H9 (cell line): ENCODE data around the gene TRIM27. TPM values are rescaled to one million over a fixed set of nuclear protein-coding genes. Genes with fewer than 3 reads are reported as not detected.
A peak's percentile ranks its signal among the peaks of the same experiment; 100 is the strongest.

ENCODE experiments used
- DNase-seq: peaks from one replicate; pipeline ENCODE4 v3.0.0-alpha.2; 2017
- H2AFZ ChIP-seq: one replicate; pipeline ENCODE4 v1.6.1; 2013; ENCODE audit warnings: mild to moderate bottlenecking, low read length, control low read depth, moderate library complexity
- H2AK5ac ChIP-seq: 2 replicates; pipeline ENCODE4 v1.6.1; 2013; ENCODE audit warnings: low read length, control low read depth, mixed read lengths; ENCODE audit not compliant: insufficient read length
- H2BK120ac ChIP-seq: one replicate; pipeline ENCODE4 v1.6.1; 2013; ENCODE audit warnings: low read depth, mild to moderate bottlenecking, low read length, control low read depth, inconsistent platforms; ENCODE audit not compliant: poor library complexity, severe bottlenecking
- H2BK12ac ChIP-seq: 2 replicates; pipeline ENCODE4 v1.6.1; 2013; ENCODE audit warnings: low read length, control low read depth, mixed read lengths, low read depth; ENCODE audit not compliant: insufficient read length
- H2BK15ac ChIP-seq: 2 replicates; pipeline ENCODE4 v1.6.1; 2013; ENCODE audit warnings: low read depth, low read length, control low read depth
- H2BK20ac ChIP-seq: one replicate; pipeline ENCODE4 v1.6.1; 2013; ENCODE audit warnings: low read depth, mild to moderate bottlenecking, low read length, control low read depth, inconsistent platforms; ENCODE audit not compliant: poor library complexity, severe bottlenecking
- H2BK5ac ChIP-seq: 2 replicates; pipeline ENCODE4 v1.6.1; 2013; ENCODE audit warnings: low read length, control low read depth, mixed read lengths; ENCODE audit not compliant: insufficient read length
- H3K14ac ChIP-seq: 2 replicates; pipeline ENCODE4 v1.6.1; 2013; ENCODE audit warnings: low read length, control low read depth; ENCODE audit not compliant: insufficient read depth
- H3K18ac ChIP-seq: 2 replicates; pipeline ENCODE4 v1.6.1; 2013; ENCODE audit warnings: low read depth, mild to moderate bottlenecking, mixed read lengths, low read length, control low read depth; ENCODE audit not compliant: insufficient read length
- H3K23ac ChIP-seq: 2 replicates; pipeline ENCODE4 v1.6.1; 2013; ENCODE audit warnings: low read length, control low read depth, mixed read lengths, low read depth; ENCODE audit not compliant: insufficient read length
- H3K23me2 ChIP-seq: 2 replicates; pipeline ENCODE4 v1.6.1; 2013; ENCODE audit warnings: low read depth, mild to moderate bottlenecking, mixed read lengths, low read length, control low read depth; ENCODE audit not compliant: insufficient read length, poor library complexity, severe bottlenecking
- H3K27ac ChIP-seq: 2 replicates; pipeline ENCODE4 v1.5.1; 2013; ENCODE audit warnings: low read length, control low read depth, mixed read lengths, low read depth; ENCODE audit not compliant: insufficient read length
- H3K27me3 ChIP-seq: 2 replicates; pipeline ENCODE4 v1.6.1; 2013; ENCODE audit warnings: low read length, control low read depth, inconsistent platforms; ENCODE audit not compliant: insufficient read depth
- H3K4ac ChIP-seq: 2 replicates; pipeline ENCODE4 v1.6.1; 2013; ENCODE audit warnings: low read depth, mild to moderate bottlenecking, control low read depth, inconsistent platforms, low read length, moderate library complexity
- H3K4me1 ChIP-seq: 2 replicates; pipeline ENCODE4 v1.6.1; 2013; ENCODE audit warnings: low read length, control low read depth, inconsistent platforms; ENCODE audit not compliant: insufficient read depth
- H3K4me2 ChIP-seq: 2 replicates; pipeline ENCODE4 v1.6.1; 2013; ENCODE audit warnings: low read length, control low read depth, mixed read lengths; ENCODE audit not compliant: insufficient read length, insufficient read depth
- H3K56ac ChIP-seq: 2 replicates; pipeline ENCODE4 v1.6.1; 2013; ENCODE audit warnings: low read depth, mild to moderate bottlenecking, mixed read lengths, low read length, control low read depth; ENCODE audit not compliant: insufficient read length
- H3K79me1 ChIP-seq: 2 replicates; pipeline ENCODE4 v1.6.1; 2013; ENCODE audit warnings: low read depth, mild to moderate bottlenecking, moderate library complexity, low read length, control low read depth, inconsistent platforms; ENCODE audit not compliant: insufficient read depth, poor library complexity, severe bottlenecking
- H3K79me2 ChIP-seq: 2 replicates; pipeline ENCODE4 v1.6.1; 2013; ENCODE audit warnings: low read length, control low read depth, inconsistent platforms; ENCODE audit not compliant: insufficient read depth
- H3K9ac ChIP-seq: 2 replicates; pipeline ENCODE4 v1.6.1; 2013; ENCODE audit warnings: low read length, control low read depth, mixed read lengths; ENCODE audit not compliant: insufficient read length; ENCODE audit errors: extremely low read depth
- H3K9me3 ChIP-seq: one replicate; pipeline ENCODE4 v1.6.1; 2013; ENCODE audit warnings: low read depth, low read length, inconsistent platforms; ENCODE audit not compliant: control insufficient read depth
- H3T11ph ChIP-seq: one replicate; pipeline ENCODE4 v1.6.1; 2013; ENCODE audit warnings: mild to moderate bottlenecking, low read length, control low read depth, inconsistent platforms
- H4K20me1 ChIP-seq: one replicate; pipeline ENCODE4 v1.6.1; 2013; ENCODE audit not compliant: control insufficient read depth, insufficient read length, insufficient read depth
- H4K5ac ChIP-seq: 2 replicates; pipeline ENCODE4 v1.6.1; 2013; ENCODE audit warnings: low read depth, mild to moderate bottlenecking, mixed read lengths, low read length, control low read depth; ENCODE audit not compliant: insufficient read length
- H4K8ac ChIP-seq: replicated peaks from 2 replicates; pipeline ENCODE4 v1.6.1; 2013; ENCODE audit warnings: low read length, control low read depth, mixed read lengths, low read depth; ENCODE audit not compliant: insufficient read length
- H4K91ac ChIP-seq: 2 replicates; pipeline ENCODE4 v1.6.1; 2013; ENCODE audit warnings: low read depth, mild to moderate bottlenecking, moderate library complexity, mixed read lengths, low read length, control low read depth; ENCODE audit not compliant: insufficient read length
- H3K27ac Mint-ChIP-seq, 3 experiments: 2 replicates in 2 of 3; 3 replicates in 1 of 3; pipeline ENCODE4 v1.8.0; 2020 to 2021; ENCODE audit warnings: mixed read lengths in 3 of 3, mild to moderate bottlenecking in 1 of 3, moderate library complexity in 1 of 3
- H3K27me3 Mint-ChIP-seq: 2 replicates; pipeline ENCODE4 v1.8.0; 2021; ENCODE audit warnings: low read depth, mild to moderate bottlenecking, moderate library complexity, mixed read lengths
- H3K36me3 Mint-ChIP-seq, 3 experiments: 2 replicates in 2 of 3; 3 replicates in 1 of 3; pipeline ENCODE4 v1.8.0; 2020 to 2021; ENCODE audit warnings: low read depth in 3 of 3, mixed read lengths in 3 of 3; ENCODE audit not compliant: insufficient read depth in 1 of 3
- H3K4me1 Mint-ChIP-seq, 2 experiments: 2 replicates each; pipeline ENCODE4 v1.8.0; 2020; ENCODE audit warnings: mixed read lengths in 2 of 2
- H3K4me3 Mint-ChIP-seq, 2 experiments: 2 replicates in 1 of 2; 3 replicates in 1 of 2; pipeline ENCODE4 v1.8.0; 2020 to 2021; ENCODE audit warnings: mild to moderate bottlenecking in 2 of 2, mixed read lengths in 2 of 2, moderate library complexity in 1 of 2
- H3K9me3 Mint-ChIP-seq, 2 experiments: 2 replicates in 1 of 2; 3 replicates in 1 of 2; pipeline ENCODE4 v1.8.0; 2020; ENCODE audit warnings: mild to moderate bottlenecking in 2 of 2, mixed read lengths in 2 of 2, moderate library complexity in 1 of 2
- CTCF ChIP-seq: fragments of 200-600 bp; sonication (generic); conservative IDR thresholded peaks from 3 replicates; pipeline ENCODE4 v1.8.0; 2021; ENCODE audit warnings: antibody characterized with exemption, mild to moderate bottlenecking
- WGBS: extraction: QIAGEN DNeasy Blood & Tissue Kit; methylation state at CpG from one replicate; pipeline ENCODE4 v1.1.7; 2013; ENCODE audit warnings: missing lambda C conversion rate, low lambda C conversion rate, mixed read lengths; ENCODE audit not compliant: insufficient read length; ENCODE audit errors: extremely low coverage; 5-methylcytosine and 5-hydroxymethylcytosine counted together
- total RNA-seq: library from RNA; stranded (reverse); gene quantifications from 2 replicates; pipeline ENCODE4 v1.2.1, GENCODE V29; 2021

TRIM27 gene
- total RNA-seq, 1 experiment from 2014 or later: 98.2 TPM

- H4K91ac ChIP-seq: no peak overlapping the region
- Mint-ChIP-seq H3K27me3 (peaks cover 8% of the 10 kb centered on the region), H3K36me3 (peaks cover 0 to 8% (median 2%) of the 10 kb centered on the region in 3 experiments; a peak in 3 of 7 replicates), H3K4me1 (peaks cover 20 to 25% of the 10 kb centered on the region in 2 experiments), H3K27ac (no peak overlapping the region), H3K4me3 (no peak overlapping the region; a peak in 1 of 5 replicates), H3K9me3 (peaks cover 8 to 18% of the 10 kb centered on the region in 2 experiments; a peak in 4 of 5 replicates)
- no peaks in the 10 kb centered on the region for H3K79me1 ChIP-seq
- H4K20me1 ChIP-seq: no peaks in the 10 kb centered on the region
- no peak overlapping the region for H2BK15ac ChIP-seq
- no peak overlapping the region for H3T11ph ChIP-seq
- H3K27ac ChIP-seq: no peak overlapping the region
- H3K18ac ChIP-seq: no peak overlapping the region
- no peak overlapping the region for H3K9ac ChIP-seq
- no peak overlapping the region for H2BK5ac ChIP-seq
- H2BK20ac ChIP-seq: no peak overlapping the region
- no peak for DNase-seq
- H3K23me2 ChIP-seq: peaks cover 9% of the 10 kb centered on the region
- no peak overlapping the region for H3K14ac ChIP-seq
- no peaks in the 10 kb centered on the region for H3K9me3 ChIP-seq
- WGBS: no CpG with 5 or more reads among the region's 3 CpGs
- H3K4ac ChIP-seq: no peak overlapping the region
- H2AFZ ChIP-seq: peak overlapping the region; percentile 36
- TF ChIP-seq CTCF: no peak
- H2AK5ac ChIP-seq: no peak overlapping the region
- no peaks in the 10 kb centered on the region for H3K4me1 ChIP-seq
- H3K27me3 ChIP-seq: no peaks in the 10 kb centered on the region
- H2BK120ac ChIP-seq: no peak overlapping the region
- H3K4me2 ChIP-seq: no peak overlapping the region
- no peak overlapping the region for H2BK12ac ChIP-seq
- no peak overlapping the region for H3K56ac ChIP-seq
- H4K5ac ChIP-seq: no peak overlapping the region
- H3K23ac ChIP-seq: no peak overlapping the region
- H4K8ac ChIP-seq: no peak overlapping the region
- H3K79me2 ChIP-seq: no peaks in the 10 kb centered on the region
Observed at GRCh38 chr6:28956331-28956730, 32.5 kb upstream of the TRIM27 start.
